Neural progenitor cell (in vitro differentiated cells): Measurements from ENCODE around the gene TFF2. TPM values are rescaled to one million over a fixed set of nuclear protein-coding genes. Genes with fewer than 3 reads are reported as not detected.

ENCODE experiments used
- DNase-seq: peaks from one replicate; pipeline ENCODE4 v3.0.0-alpha.2; 2016; ENCODE audit warnings: low spot score
- H2AFZ ChIP-seq: fragments of 200-600 bp; sonication (generic); replicated peaks from 2 replicates; pipeline ENCODE4 v1.6.1; 2016; ENCODE audit warnings: antibody characterized with exemption
- H3F3A ChIP-seq: fragments of 200-600 bp; sonication (generic); 2 replicates; pipeline ENCODE4 v1.6.1; 2016; ENCODE audit warnings: antibody characterized with exemption, low read depth
- H3K27ac ChIP-seq: fragments of 200-600 bp; sonication (generic); 2 replicates; pipeline ENCODE4 v1.5.1; 2016; ENCODE audit warnings: mild to moderate bottlenecking
- H3K27me3 ChIP-seq: fragments of 200-600 bp; sonication (generic); 2 replicates; pipeline ENCODE4 v1.6.1; 2016; ENCODE audit warnings: mild to moderate bottlenecking, moderate library complexity
- H3K36me3 ChIP-seq: fragments of 200-600 bp; sonication (generic); 2 replicates; pipeline ENCODE4 v1.5.1; 2016
- H3K4me1 ChIP-seq: fragments of 200-600 bp; sonication (generic); 2 replicates; pipeline ENCODE4 v1.6.1; 2016; ENCODE audit warnings: mixed run types
- H3K4me2 ChIP-seq: fragments of 200-600 bp; sonication (generic); 2 replicates; pipeline ENCODE4 v1.6.1; 2016
- H3K4me3 ChIP-seq: fragments of 200-600 bp; sonication (generic); 2 replicates; pipeline ENCODE4 v1.5.1; 2016
- H3K79me2 ChIP-seq: fragments of 200-600 bp; sonication (generic); 2 replicates; pipeline ENCODE4 v1.6.1; 2016; ENCODE audit warnings: low read depth
- H3K9ac ChIP-seq: fragments of 200-600 bp; sonication (generic); 2 replicates; pipeline ENCODE4 v1.6.1; 2016
- H3K9me3 ChIP-seq: fragments of 200-600 bp; sonication (generic); 2 replicates; pipeline ENCODE4 v1.5.1; 2016; ENCODE audit warnings: low read depth
- H4K20me1 ChIP-seq: fragments of 200-600 bp; sonication (generic); 2 replicates; pipeline ENCODE4 v1.6.1; 2016; ENCODE audit warnings: low read depth
- H3K27ac Mint-ChIP-seq: 3 replicates; pipeline ENCODE4 v1.8.0; 2021; ENCODE audit warnings: mixed read lengths
- H3K27me3 Mint-ChIP-seq: 2 replicates; pipeline ENCODE4 v1.8.0; 2022; ENCODE audit warnings: low read depth, mild to moderate bottlenecking, inconsistent platforms, moderate library complexity, mixed read lengths; ENCODE audit not compliant: insufficient read depth
- H3K36me3 Mint-ChIP-seq: 3 replicates; pipeline ENCODE4 v1.8.0; 2021; ENCODE audit warnings: mixed read lengths
- H3K4me1 Mint-ChIP-seq: 3 replicates; pipeline ENCODE4 v1.8.0; 2021; ENCODE audit warnings: mixed read lengths
- H3K4me3 Mint-ChIP-seq: 3 replicates; pipeline ENCODE4 v1.8.0; 2021; ENCODE audit warnings: mild to moderate bottlenecking, moderate library complexity, mixed read lengths
- H3K9me3 Mint-ChIP-seq: 3 replicates; pipeline ENCODE4 v1.8.0; 2020; ENCODE audit warnings: mixed read lengths
- CTCF ChIP-seq: fragments of 200-600 bp; sonication (generic); IDR thresholded peaks from 2 replicates; pipeline ENCODE4 v1.5.1; 2017; ENCODE audit warnings: antibody characterized with exemption, mild to moderate bottlenecking
- EZH2 ChIP-seq: fragments of 200-600 bp; sonication (generic); IDR thresholded peaks from 2 replicates; pipeline ENCODE4 v1.6.1; 2017; ENCODE audit warnings: antibody characterized with exemption, mild to moderate bottlenecking, moderate library complexity
- EZH2phosphoT487 ChIP-seq: fragments of 200-600 bp; sonication (generic); IDR thresholded peaks from 2 replicates; pipeline ENCODE4 v1.6.1; 2017; ENCODE audit warnings: antibody characterized with exemption
- total RNA-seq: library from RNA; depleted of rRNA; stranded (reverse); fragments of >200 nt; gene quantifications from 2 replicates; pipeline ENCODE4 v1.2.3, GENCODE V29; 2015; ENCODE audit warnings: low replicate concordance

The TFF2 gene
- total RNA-seq, 1 donor from 2014 or later = not detected

- H3K36me3 ChIP-seq = no peaks in the 10 kb centered on the region
- H3K36me3 Mint-ChIP-seq = no peaks in the 10 kb centered on the region
- no peak overlapping the region for H3K27ac Mint-ChIP-seq
- H3K27me3 Mint-ChIP-seq = peaks cover 7% of the 10 kb centered on the region
- peaks cover 2% of the 10 kb centered on the region for H3F3A ChIP-seq
- no peaks in the 10 kb centered on the region for H3K79me2 ChIP-seq
- H3K27me3 ChIP-seq = no peaks in the 10 kb centered on the region
- H3K4me1 ChIP-seq = peaks cover 10% of the 10 kb centered on the region
- no peak overlapping the region for H3K4me3 Mint-ChIP-seq
- TF ChIP-seq CTCF (no peak), EZH2 (no peak), EZH2phosphoT487 (no peak)
- H3K9me3 ChIP-seq = no peaks in the 10 kb centered on the region
- no peak overlapping the region for H3K4me3 ChIP-seq
- H3K9ac ChIP-seq = no peak overlapping the region
- DNase-seq = no peak
- H3K4me2 ChIP-seq = no peak overlapping the region
- H2AFZ ChIP-seq = no peak overlapping the region
- no peaks in the 10 kb centered on the region for H4K20me1 ChIP-seq
- H3K27ac ChIP-seq = no peak overlapping the region
- H3K4me1 Mint-ChIP-seq = peaks cover 20% of the 10 kb centered on the region
- peaks cover 16% of the 10 kb centered on the region for H3K9me3 Mint-ChIP-seq
These were observed 18.1 kb downstream of the TFF2 start for GRCh38 chr21:42332557-42333317.

GRCh38 chr21:42331660-42332059 is 19.1 kb downstream of the TFF2 start:
- no peak overlapping the region for H3K4me3 Mint-ChIP-seq
- TF ChIP-seq CTCF (no peak), EZH2phosphoT487 (no peak), EZH2 (no peak)
- H3K27me3 Mint-ChIP-seq = peaks cover 7% of the 10 kb centered on the region
- H4K20me1 ChIP-seq = no peaks in the 10 kb centered on the region
- no peak overlapping the region for H3K4me3 ChIP-seq
- H3K27me3 ChIP-seq = no peaks in the 10 kb centered on the region
- H3K36me3 Mint-ChIP-seq = no peaks in the 10 kb centered on the region
- H2AFZ ChIP-seq = no peak overlapping the region
- H3K4me1 ChIP-seq = peaks cover 10% of the 10 kb centered on the region
- no peak overlapping the region for H3K4me2 ChIP-seq
- H3K36me3 ChIP-seq = no peaks in the 10 kb centered on the region
- peaks cover 12% of the 10 kb centered on the region for H3K4me1 Mint-ChIP-seq
- H3K27ac ChIP-seq = no peak overlapping the region
- H3F3A ChIP-seq = no peaks in the 10 kb centered on the region
- H3K27ac Mint-ChIP-seq = no peak overlapping the region
- H3K9me3 ChIP-seq = no peaks in the 10 kb centered on the region
- H3K79me2 ChIP-seq = no peaks in the 10 kb centered on the region
- H3K9me3 Mint-ChIP-seq = peaks cover 16% of the 10 kb centered on the region
- no peak overlapping the region for H3K9ac ChIP-seq
- no peak for DNase-seq

- peaks cover 9% of the 10 kb centered on the region for H3K27me3 Mint-ChIP-seq
- no peak overlapping the region for H3K9ac ChIP-seq
- DNase-seq = no peak
These were observed 20.1 kb downstream of the TFF2 start for GRCh38 chr21:42330380-42331371.

More at GRCh38 chr21:42330380-42331371, 20.1 kb downstream of the TFF2 start:
- no peak overlapping the region for H3K27ac ChIP-seq
- no peaks in the 10 kb centered on the region for H3K4me1 ChIP-seq
- H4K20me1 ChIP-seq = no peaks in the 10 kb centered on the region
- H2AFZ ChIP-seq = no peak overlapping the region
- no peaks in the 10 kb centered on the region for H3K36me3 ChIP-seq
- TF ChIP-seq EZH2phosphoT487 (no peak), EZH2 (no peak), CTCF (no peak)
- no peak overlapping the region for H3K4me2 ChIP-seq
- Mint-ChIP-seq H3K4me1 (peaks cover 4% of the 10 kb centered on the region), H3K4me3 (no peak overlapping the region), H3K27ac (no peak overlapping the region), H3K36me3 (no peaks in the 10 kb centered on the region), H3K9me3 (peaks cover 16% of the 10 kb centered on the region)
- H3K4me3 ChIP-seq = no peak overlapping the region
- no peaks in the 10 kb centered on the region for H3F3A ChIP-seq
- no peaks in the 10 kb centered on the region for H3K79me2 ChIP-seq
- no peaks in the 10 kb centered on the region for H3K27me3 ChIP-seq
- H3K9me3 ChIP-seq = no peaks in the 10 kb centered on the region
